ENCODE results near the gene CENPX. TPM values are rescaled to one million over a fixed set of nuclear protein-coding genes. Genes with fewer than 3 reads are reported as not detected.

The CENPX gene
- total and polyA plus RNA-seq, 4 experiments from 2014 or later: 33.4 to 70.8 (median 36.7) TPM

DNA sequence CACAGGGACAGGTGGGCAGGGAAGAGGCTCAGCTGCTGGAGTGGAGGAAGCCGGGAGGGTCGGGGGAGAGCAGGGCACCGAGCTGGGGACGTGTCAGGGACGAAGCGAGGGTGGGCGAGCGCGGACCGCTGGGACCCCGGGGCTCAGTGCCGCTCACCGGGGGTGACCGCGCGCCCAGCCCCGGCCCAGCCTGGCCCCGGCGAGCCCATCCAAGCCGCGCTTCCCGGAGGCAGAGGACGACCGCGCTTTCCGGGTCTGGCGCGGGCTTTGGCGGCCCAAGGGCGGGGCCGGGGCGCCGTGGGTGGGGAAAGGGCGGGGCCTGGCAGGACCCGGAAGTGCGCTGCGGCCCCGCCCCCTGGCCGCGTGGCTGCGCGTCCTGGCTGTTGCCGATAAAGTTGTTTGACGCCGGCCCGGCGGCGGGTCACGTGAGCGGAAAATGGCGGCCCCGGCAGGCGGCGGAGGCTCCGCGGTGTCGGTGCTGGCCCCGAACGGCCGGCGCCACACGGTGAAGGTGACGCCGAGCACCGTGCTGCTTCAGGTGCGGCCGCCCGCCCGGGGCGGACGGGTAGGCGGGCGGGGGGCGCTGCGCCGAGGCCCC is 45.4 kb downstream of the CENPX start, which contains the start of gene ASPSCR1:
TSS of gene ASPSCR1 (plus strand) at position 419 of the 598 bp plus-strand sequence. CDS start at position 437, 18 bp downstream.
- intact Hi-C loops (cut with micrococcal nuclease): loop anchor here (1.0 kb wide), 2 partner anchors 9 to 46 kb away; partner anchors contain the start of gene LRRC45
- CTCF ChIA-PET (ENCODE audit: partially characterized antibody): interaction anchor here (1.0 to 1.4 kb wide), 3 partner anchors 9 to 42 kb away, joined by 4 to 5 read pairs (median 4); no protein-coding TSS in a partner anchor
- Mint-ChIP-seq H3K27me3 (no peaks in the 10 kb centered on the region), H3K4me3 (peak within 1 kb of the TSS; percentile 90 to 98 (median 96)), H3K36me3 (peaks cover 4 to 12% of the 10 kb centered on the region in 2 donors), H3K27ac (peak within 1 kb of the TSS; percentile 94 to 99 (median 98)), H3K9me3 (peaks cover 0 to 2% (median 0%) of the 10 kb centered on the region in 8 donors), H3K4me1 (peaks cover 17 to 43% (median 28%) of the 10 kb centered on the region in 4 donors)
- peaks cover 31% of the 10 kb centered on the region for H3K4me1 ChIP-seq (ENCODE audit: insufficient read depth, low read length)
- no peaks in the 10 kb centered on the region for H3K9me3 ChIP-seq (ENCODE audit: control insufficient read depth in 1 of 2, low read length in 2 of 2)
- peak within 1 kb of the TSS; percentile 80 for H3K27ac ChIP-seq (ENCODE audit: low read depth, low read length)
- POLR2A ChIA-PET (ENCODE audit: partially characterized antibody): interaction anchor here (0.7 to 5.1 kb wide), 14 partner anchors 11 to 150 kb away, joined by 3 to 54 read pairs (median 4); partner anchors contain the start of genes CENPX, DCXR, LRRC45 and MAFG
- no peaks in the 10 kb centered on the region for H3K27me3 ChIP-seq (ENCODE audit: insufficient read depth, low read length)
- peak within 1 kb of the TSS; percentile 69 to 74 for H3K4me3 ChIP-seq (ENCODE audit: low read length in 2 of 2)
- H3K36me3 ChIP-seq (ENCODE audit: insufficient read depth, low read length): no peaks in the 10 kb centered on the region
- peak; percentile 86 to 95 (median 92) for DNase-seq

GRCh38 chr17:81976332-81977210 is 46.1 kb downstream of the CENPX start:
- POLR2A ChIA-PET (ENCODE audit: partially characterized antibody): interaction anchor here (0.7 to 5.1 kb wide), 12 partner anchors 10 to 150 kb away, joined by 3 to 54 read pairs (median 4); partner anchors contain the start of genes CENPX, DCXR, LRRC45 and MAFG
- Mint-ChIP-seq H3K9me3 (peaks cover 0 to 2% (median 0%) of the 10 kb centered on the region in 8 donors), H3K36me3 (peaks cover 4 to 12% of the 10 kb centered on the region in 2 donors), H3K27ac (peak overlapping the region; percentile 94 to 99 (median 98)), H3K4me1 (peaks cover 17 to 43% (median 28%) of the 10 kb centered on the region in 4 donors), H3K4me3 (peak overlapping the region; percentile 90 to 98 (median 96)), H3K27me3 (no peaks in the 10 kb centered on the region)
- Histone ChIP-seq H3K36me3 (ENCODE audit: insufficient read depth, low read length) (no peaks in the 10 kb centered on the region), H3K4me1 (ENCODE audit: insufficient read depth, low read length) (peaks cover 31% of the 10 kb centered on the region), H3K9me3 (ENCODE audit: control insufficient read depth in 1 of 2, low read length in 2 of 2) (no peaks in the 10 kb centered on the region), H3K4me3 (ENCODE audit: low read length in 2 of 2) (peak overlapping the region; percentile 29 to 74), H3K27ac (ENCODE audit: low read depth, low read length) (peak overlapping the region; percentile 80), H3K27me3 (ENCODE audit: insufficient read depth, low read length) (no peaks in the 10 kb centered on the region)
- DNase-seq: peak in 1 of 5 donors; percentile 58
- intact Hi-C loops (cut with micrococcal nuclease): loop anchor here (1.0 kb wide), 2 partner anchors 8 to 47 kb away; partner anchors contain the start of gene LRRC45
- CTCF ChIA-PET (ENCODE audit: partially characterized antibody): interaction anchor here (1.0 to 1.8 kb wide), 4 partner anchors 8 to 43 kb away, joined by 4 to 6 read pairs (median 4); no protein-coding TSS in a partner anchor

GRCh38 chr17:81973432-81973831 is 49.2 kb downstream of the CENPX start:
- no peak overlapping the region for H3K27ac Mint-ChIP-seq
- DNase-seq: no peak
- H3K4me1 Mint-ChIP-seq: peaks cover 6 to 26% (median 10%) of the 10 kb centered on the region in 4 donors
- no peak overlapping the region for H3K4me3 ChIP-seq (ENCODE audit: low read length in 2 of 2)
- CTCF ChIA-PET (ENCODE audit: partially characterized antibody): interaction anchor here (0.9 kb wide), 1 partner anchor 14 kb away, joined by 3 read pairs; no protein-coding TSS in a partner anchor
- no peaks in the 10 kb centered on the region for H3K9me3 Mint-ChIP-seq
- H3K9me3 ChIP-seq (ENCODE audit: control insufficient read depth in 1 of 2, low read length in 2 of 2): no peaks in the 10 kb centered on the region
- POLR2A ChIA-PET (ENCODE audit: partially characterized antibody): no interaction called here
- peaks cover 0 to 6% of the 10 kb centered on the region in 2 donors for H3K36me3 Mint-ChIP-seq
- intact Hi-C loops (cut with micrococcal nuclease): no loop called here
- H3K27ac ChIP-seq (ENCODE audit: low read depth, low read length): no peak overlapping the region
- H3K4me3 Mint-ChIP-seq: no peak overlapping the region
- no peaks in the 10 kb centered on the region for H3K36me3 ChIP-seq (ENCODE audit: insufficient read depth, low read length)
- no peaks in the 10 kb centered on the region for H3K27me3 ChIP-seq (ENCODE audit: insufficient read depth, low read length)
- peaks cover 17% of the 10 kb centered on the region for H3K4me1 ChIP-seq (ENCODE audit: insufficient read depth, low read length)
- no peaks in the 10 kb centered on the region for H3K27me3 Mint-ChIP-seq

GRCh38 chr17:81968850-81969812 is 53.5 kb downstream of the CENPX start:
- Mint-ChIP-seq H3K36me3 (no peaks in the 10 kb centered on the region), H3K27me3 (no peaks in the 10 kb centered on the region), H3K27ac (peak overlapping the region in 3 of 7 donors; percentile 2 to 77 (median 47)), H3K4me1 (peaks cover 3 to 20% (median 7%) of the 10 kb centered on the region in 4 donors), H3K4me3 (no peak overlapping the region), H3K9me3 (no peaks in the 10 kb centered on the region)
- no peaks in the 10 kb centered on the region for H3K9me3 ChIP-seq (ENCODE audit: control insufficient read depth in 1 of 2, low read length in 2 of 2)
- DNase-seq: peak in 1 of 5 donors; percentile 4
- intact Hi-C loops (cut with micrococcal nuclease): loop anchor here (1.0 kb wide), 1 partner anchor 8 kb away; the partner anchor contains the start of gene ASPSCR1
- no peak overlapping the region for H3K4me3 ChIP-seq (ENCODE audit: low read length in 2 of 2)
- peaks cover 22% of the 10 kb centered on the region for H3K4me1 ChIP-seq (ENCODE audit: insufficient read depth, low read length)
- ChIA-PET POLR2A (ENCODE audit: partially characterized antibody) (interaction anchor here (0.6 to 4.3 kb wide), 4 partner anchors 9 to 137 kb away, joined by 3 to 54 read pairs (median 14); partner anchors contain the start of genes ASPSCR1, CENPX and LRRC45), CTCF (ENCODE audit: partially characterized antibody) (interaction anchor here (1.3 to 3.1 kb wide), 4 partner anchors 8 to 53 kb away, joined by 4 to 13 read pairs (median 10); partner anchors contain the start of genes ASPSCR1, CENPX and LRRC45)
- H3K27me3 ChIP-seq (ENCODE audit: insufficient read depth, low read length): no peaks in the 10 kb centered on the region
- H3K27ac ChIP-seq (ENCODE audit: low read depth, low read length): no peak overlapping the region
- no peaks in the 10 kb centered on the region for H3K36me3 ChIP-seq (ENCODE audit: insufficient read depth, low read length)

Other genes with a start within 250 kb of the CENPX start
- gene GCGR, start 218.7 kb downstream of the CENPX start, total RNA-seq: not detected
- gene GCGR, start 218.7 kb downstream of the CENPX start, polyA plus RNA-seq: not detected
- gene MCRIP1, start 189.6 kb downstream of the CENPX start, total RNA-seq: 10 to 100 TPM; 65.8 to 71.0 TPM
- 10 to 100 TPM; 66.7 to 87.2 TPM for gene MCRIP1, start 189.6 kb downstream of the CENPX start, polyA plus RNA-seq
- gene PPP1R27, start 187.8 kb downstream of the CENPX start, total RNA-seq: not detected
- gene PPP1R27, start 187.8 kb downstream of the CENPX start, polyA plus RNA-seq: under 1 TPM in 1 of 2 donors, not detected in 1; 0.18 TPM
- gene P4HB, start 162.3 kb downstream of the CENPX start, total RNA-seq: 100 to 1,000 TPM; 392 to 409 TPM
- 100 to 1,000 TPM; 272 to 339 TPM for gene P4HB, start 162.3 kb downstream of the CENPX start, polyA plus RNA-seq
- 100 to 1,000 TPM; 380 to 382 TPM for gene ARHGDIA, start 151.5 kb downstream of the CENPX start, total RNA-seq
- 100 to 1,000 TPM in 1 of 2 donors, 10 to 100 TPM in 1; 84.8 to 205 TPM for gene ARHGDIA, start 151.5 kb downstream of the CENPX start, polyA plus RNA-seq
- gene ALYREF, start 131.3 kb downstream of the CENPX start, total RNA-seq: 10 to 100 TPM; 47.2 to 47.7 TPM
- gene ALYREF, start 131.3 kb downstream of the CENPX start, polyA plus RNA-seq: 10 to 100 TPM; 23.3 to 50.8 TPM
- 10 to 100 TPM; 53.8 to 57.0 TPM for gene ANAPC11, start 131.2 kb downstream of the CENPX start, total RNA-seq
- 100 to 1,000 TPM; 262 to 267 TPM for gene ANAPC11, start 131.2 kb downstream of the CENPX start, polyA plus RNA-seq
- gene NPB, start 120.6 kb downstream of the CENPX start, total RNA-seq: under 1 TPM; 0.61 to 0.79 TPM
- not detected for gene NPB, start 120.6 kb downstream of the CENPX start, polyA plus RNA-seq
- 10 to 100 TPM; 43.5 to 48.3 TPM for gene PCYT2, start 111.5 kb downstream of the CENPX start, total RNA-seq
- 10 to 100 TPM; 27.8 to 30.3 TPM for gene PCYT2, start 111.5 kb downstream of the CENPX start, polyA plus RNA-seq
- gene SIRT7, start 104.7 kb downstream of the CENPX start, total RNA-seq: 10 to 100 TPM; 87.8 to 91.9 TPM
- 10 to 100 TPM; 31.5 to 45.0 TPM for gene SIRT7, start 104.7 kb downstream of the CENPX start, polyA plus RNA-seq
- gene MAFG, start 95.1 kb downstream of the CENPX start, total RNA-seq: 10 to 100 TPM; 16.0 to 16.3 TPM
- gene MAFG, start 95.1 kb downstream of the CENPX start, polyA plus RNA-seq: 1 to 10 TPM; 2.1 to 3.5 TPM
- 1 to 10 TPM in 1 of 2 experiments, under 1 TPM in 1; 0.64 to 1.1 TPM for gene PYCR1, start 85.6 kb downstream of the CENPX start, total RNA-seq
- gene PYCR1, start 85.6 kb downstream of the CENPX start, polyA plus RNA-seq: 1 to 10 TPM in 1 of 2 donors, under 1 TPM in 1; 0.54 to 3.1 TPM
- gene MYADML2, start 75.6 kb downstream of the CENPX start, total RNA-seq: not detected
- not detected for gene MYADML2, start 75.6 kb downstream of the CENPX start, polyA plus RNA-seq
- gene NOTUM, start 61.7 kb downstream of the CENPX start, total RNA-seq: not detected
- not detected for gene NOTUM, start 61.7 kb downstream of the CENPX start, polyA plus RNA-seq
- 10 to 100 TPM; 40.4 to 40.6 TPM for gene ASPSCR1, start 45.2 kb downstream of the CENPX start, total RNA-seq
- 10 to 100 TPM; 25.1 to 36.7 TPM for gene ASPSCR1, start 45.2 kb downstream of the CENPX start, polyA plus RNA-seq
- 10 to 100 TPM; 18.0 to 18.7 TPM for gene LRRC45, start 427 bp upstream of the CENPX start, total RNA-seq
- 1 to 10 TPM; 5.7 to 8.2 TPM for gene LRRC45, start 427 bp upstream of the CENPX start, polyA plus RNA-seq
- gene RAC3, start 8.8 kb upstream of the CENPX start, total RNA-seq: 1 to 10 TPM in 1 of 2 experiments, under 1 TPM in 1; 0.86 to 2.3 TPM
- gene RAC3, start 8.8 kb upstream of the CENPX start, polyA plus RNA-seq: under 1 TPM in 1 of 2 donors, not detected in 1; 0.44 TPM
- 10 to 100 TPM; 65.9 to 68.2 TPM for gene DCXR, start 14.8 kb upstream of the CENPX start, total RNA-seq
- gene DCXR, start 14.8 kb upstream of the CENPX start, polyA plus RNA-seq: 100 to 1,000 TPM; 118 to 164 TPM
- 10 to 100 TPM; 37.6 to 44.0 TPM for gene RFNG, start 28.9 kb upstream of the CENPX start, total RNA-seq
- gene RFNG, start 28.9 kb upstream of the CENPX start, polyA plus RNA-seq: 1 to 10 TPM; 6.2 to 8.2 TPM
- gene GPS1, start 29.0 kb upstream of the CENPX start, total RNA-seq: 10 to 100 TPM; 85.1 to 89.0 TPM
- 100 to 1,000 TPM; 139 to 148 TPM for gene GPS1, start 29.0 kb upstream of the CENPX start, polyA plus RNA-seq
- 100 to 1,000 TPM; 139 to 141 TPM for gene DUS1L, start 42.9 kb upstream of the CENPX start, total RNA-seq
- gene DUS1L, start 42.9 kb upstream of the CENPX start, polyA plus RNA-seq: 100 to 1,000 TPM in 1 of 2 donors, 10 to 100 TPM in 1; 48.1 to 138 TPM
- 10 to 100 TPM; 26.5 to 27.7 TPM for gene FASN, start 75.4 kb upstream of the CENPX start, total RNA-seq
- gene FASN, start 75.4 kb upstream of the CENPX start, polyA plus RNA-seq: 1 to 10 TPM in 1 of 2 donors, under 1 TPM in 1; 0.03 to 3.5 TPM
- 10 to 100 TPM; 80.5 to 88.7 TPM for gene CCDC57, start 190.0 kb upstream of the CENPX start, total RNA-seq
- 10 to 100 TPM; 41.6 to 43.6 TPM for gene CCDC57, start 190.0 kb upstream of the CENPX start, polyA plus RNA-seq
- 10 to 100 TPM; 30.3 to 31.4 TPM for gene SLC16A3, start 206.2 kb upstream of the CENPX start, total RNA-seq
- 1 to 10 TPM; 1.4 to 5.6 TPM for gene SLC16A3, start 206.2 kb upstream of the CENPX start, polyA plus RNA-seq